Calu3 (cell line): ENCODE results near the gene ARHGAP26. TPM values are rescaled to one million over a fixed set of nuclear protein-coding genes. Genes with fewer than 3 reads are reported as not detected.

Source experiments
- BruUV-seq: library from RNA; stranded (reverse); fragments of 400-500 nt; replicated peaks from 2 replicates; lab custom pipeline; 2021; lab: Mats Ljungman, UMichigan
- CTCF ChIA-PET: fragments of 300-600 bp; sonication (Branson Sonifier 250); formaldehyde crosslinking; loops from one replicate; lab custom pipeline; 2022; ENCODE audit warnings: antibody characterized with exemption; lab: Charles Lee
- DNase-seq: peaks from one replicate; pipeline ENCODE4 v3.0.0; 2022
- H3K27ac Mint-ChIP-seq: one replicate; pipeline ENCODE4 v1.8.0; 2022; ENCODE audit warnings: mixed read lengths; ENCODE audit not compliant: unreplicated experiment
- H3K27me3 Mint-ChIP-seq: one replicate; pipeline ENCODE4 v1.8.0; 2022; ENCODE audit warnings: mixed read lengths; ENCODE audit not compliant: unreplicated experiment
- H3K36me3 Mint-ChIP-seq: one replicate; pipeline ENCODE4 v1.8.0; 2022; ENCODE audit warnings: mild to moderate bottlenecking, moderate library complexity, mixed read lengths; ENCODE audit not compliant: insufficient read depth, unreplicated experiment
- H3K4me1 Mint-ChIP-seq: one replicate; pipeline ENCODE4 v1.8.0; 2022; ENCODE audit warnings: mild to moderate bottlenecking, low read depth, mixed read lengths; ENCODE audit not compliant: unreplicated experiment
- H3K4me3 Mint-ChIP-seq: one replicate; pipeline ENCODE4 v1.8.0; 2022; ENCODE audit warnings: mild to moderate bottlenecking, low read depth, moderate library complexity, mixed read lengths; ENCODE audit not compliant: unreplicated experiment
- H3K9me3 Mint-ChIP-seq: one replicate; pipeline ENCODE4 v1.8.0; 2022; ENCODE audit warnings: low read depth, mixed read lengths; ENCODE audit not compliant: unreplicated experiment
- CTCF ChIP-seq: fragments of 200-600 bp; IDR thresholded peaks from one replicate; pipeline ENCODE4 v1.8.0; 2022; ENCODE audit warnings: antibody characterized with exemption; ENCODE audit not compliant: unreplicated experiment
- intact Hi-C: fragments of 100-400 bp; cut with micrococcal nuclease; formaldehyde crosslinking; loops from one replicate; pipeline ENCODE4 v1.10.0; 2022; ENCODE audit not compliant: unreplicated experiment
- total RNA-seq: library from RNA; stranded (reverse); gene quantifications from 2 replicates; pipeline ENCODE4 v1.2.3, GENCODE V29; 2022

ARHGAP26 gene
- total RNA-seq, 1 experiment from 2014 or later, result 118 TPM

DNA sequence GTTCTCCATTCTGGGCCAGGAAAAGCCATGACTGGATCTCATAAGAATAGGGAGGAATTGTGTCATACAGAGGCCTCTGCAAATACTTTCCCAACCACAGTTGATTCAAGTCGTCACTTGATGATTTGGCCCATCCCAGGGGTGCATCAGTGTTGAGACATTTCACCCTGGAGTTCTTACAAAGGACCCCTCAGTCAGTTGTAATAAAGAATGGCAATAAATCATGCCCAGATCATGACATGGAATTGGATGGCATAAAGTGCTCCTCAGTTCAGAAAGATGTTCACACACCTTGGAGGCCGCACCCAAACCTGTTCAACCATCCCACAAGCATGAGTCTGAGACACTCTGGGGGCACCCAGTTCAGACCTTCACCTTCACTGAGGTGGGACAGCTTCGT lies 465.2 kb downstream of the ARHGAP26 start:
- Mint-ChIP-seq H3K9me3 (no peaks in the 10 kb centered on the region), H3K4me3 (no peak overlapping the region), H3K27me3 (no peaks in the 10 kb centered on the region), H3K27ac (no peak overlapping the region), H3K36me3 (no peaks in the 10 kb centered on the region), H3K4me1 (peaks cover 39% of the 10 kb centered on the region)
- intact Hi-C loops, result no loop called here
- DNase-seq, result no peak
- no peak for TF ChIP-seq CTCF
- CTCF ChIA-PET, result no interaction called here
- no TSS peak for BruUV-seq

- no peak for TF ChIP-seq CTCF
- H3K4me1 Mint-ChIP-seq, result peaks cover 27% of the 10 kb centered on the region
- H3K4me3 Mint-ChIP-seq, result no peak overlapping the region
- no peak for DNase-seq
- CTCF ChIA-PET, result no interaction called here
- H3K9me3 Mint-ChIP-seq, result no peaks in the 10 kb centered on the region
- H3K27me3 Mint-ChIP-seq, result no peaks in the 10 kb centered on the region
- no peaks in the 10 kb centered on the region for H3K36me3 Mint-ChIP-seq
- intact Hi-C loops, result no loop called here
- BruUV-seq, result no TSS peak
- H3K27ac Mint-ChIP-seq, result no peak overlapping the region
Observed at GRCh38 chr5:143236682-143237081, 466.5 kb downstream of the ARHGAP26 start.

- H3K4me3 Mint-ChIP-seq, result no peak overlapping the region
- intact Hi-C loops, result no loop called here
- H3K27ac Mint-ChIP-seq, result no peak overlapping the region
- peaks cover 30% of the 10 kb centered on the region for H3K4me1 Mint-ChIP-seq
- H3K27me3 Mint-ChIP-seq, result no peaks in the 10 kb centered on the region
- BruUV-seq, result no TSS peak
- H3K9me3 Mint-ChIP-seq, result no peaks in the 10 kb centered on the region
- TF ChIP-seq CTCF, result no peak
- DNase-seq, result no peak
- H3K36me3 Mint-ChIP-seq, result no peaks in the 10 kb centered on the region
- CTCF ChIA-PET, result no interaction called here
Observed at GRCh38 chr5:143237664-143238063, 467.5 kb downstream of the ARHGAP26 start.

- CTCF ChIA-PET, result interaction anchor here (0.6 kb wide), 1 partner anchor 100 kb away, joined by 3 read pairs; no protein-coding TSS in a partner anchor
- no peak for TF ChIP-seq CTCF
- H3K27ac Mint-ChIP-seq, result no peak overlapping the region
- no peak overlapping the region for H3K4me3 Mint-ChIP-seq
- no peaks in the 10 kb centered on the region for H3K27me3 Mint-ChIP-seq
- intact Hi-C loops, result no loop called here
- BruUV-seq, result no TSS peak
- H3K9me3 Mint-ChIP-seq, result no peaks in the 10 kb centered on the region
- H3K36me3 Mint-ChIP-seq, result no peaks in the 10 kb centered on the region
- DNase-seq, result no peak
- peaks cover 31% of the 10 kb centered on the region for H3K4me1 Mint-ChIP-seq
Observed at GRCh38 chr5:143238620-143239019, 468.4 kb downstream of the ARHGAP26 start.
